ENCODE data around the gene CHRM2.

The CHRM2 gene

DNA sequence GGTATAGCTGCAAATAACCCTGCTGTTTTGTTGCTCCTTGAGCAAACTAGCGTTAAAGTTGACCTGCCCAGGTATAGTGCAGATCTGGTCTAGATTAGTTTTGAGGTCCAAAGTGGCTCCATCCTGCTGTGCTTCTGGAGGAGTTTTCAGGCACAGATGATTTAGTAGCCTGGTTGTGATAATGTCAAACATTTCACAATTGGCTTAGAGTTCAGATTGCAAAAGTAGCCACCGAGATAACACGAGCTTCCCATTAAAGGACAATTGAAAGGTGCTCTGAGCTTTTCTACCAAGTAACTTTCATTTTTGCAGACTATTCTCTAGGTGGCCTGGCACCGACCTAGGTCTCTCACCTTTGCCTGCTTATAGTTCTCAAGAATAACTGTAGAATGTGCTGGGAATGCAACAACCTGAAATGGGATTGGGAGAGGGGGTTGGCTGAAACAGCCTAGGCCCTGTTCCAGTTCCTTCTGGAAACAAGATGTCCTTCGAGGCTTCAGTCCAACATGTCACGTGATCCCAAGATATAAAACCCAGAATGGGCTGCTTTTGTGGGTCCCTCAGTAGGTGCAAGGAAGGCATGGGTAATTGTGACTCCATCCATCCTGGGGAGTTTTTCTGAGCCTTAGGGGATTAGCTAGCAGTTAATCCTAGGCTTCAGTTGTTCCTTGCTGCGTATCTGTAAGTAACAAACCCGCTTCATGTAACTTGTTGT, 201.0 kb downstream of the CHRM2 start:
- TF ChIP-seq, protein P1, sequence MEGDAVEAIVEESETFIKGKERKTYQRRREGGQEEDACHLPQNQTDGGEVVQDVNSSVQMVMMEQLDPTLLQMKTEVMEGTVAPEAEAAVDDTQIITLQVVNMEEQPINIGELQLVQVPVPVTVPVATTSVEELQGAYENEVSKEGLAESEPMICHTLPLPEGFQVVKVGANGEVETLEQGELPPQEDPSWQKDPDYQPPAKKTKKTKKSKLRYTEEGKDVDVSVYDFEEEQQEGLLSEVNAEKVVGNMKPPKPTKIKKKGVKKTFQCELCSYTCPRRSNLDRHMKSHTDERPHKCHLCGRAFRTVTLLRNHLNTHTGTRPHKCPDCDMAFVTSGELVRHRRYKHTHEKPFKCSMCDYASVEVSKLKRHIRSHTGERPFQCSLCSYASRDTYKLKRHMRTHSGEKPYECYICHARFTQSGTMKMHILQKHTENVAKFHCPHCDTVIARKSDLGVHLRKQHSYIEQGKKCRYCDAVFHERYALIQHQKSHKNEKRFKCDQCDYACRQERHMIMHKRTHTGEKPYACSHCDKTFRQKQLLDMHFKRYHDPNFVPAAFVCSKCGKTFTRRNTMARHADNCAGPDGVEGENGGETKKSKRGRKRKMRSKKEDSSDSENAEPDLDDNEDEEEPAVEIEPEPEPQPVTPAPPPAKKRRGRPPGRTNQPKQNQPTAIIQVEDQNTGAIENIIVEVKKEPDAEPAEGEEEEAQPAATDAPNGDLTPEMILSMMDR (IDR thresholded peaks at IDR 0.05; ENCODE audit: insufficient read depth, low read depth, low read length, missing control alignments) = no peak
- DNase-seq (ENCODE audit: low read depth) = no peak
- H3K4me3 ChIP-seq (ENCODE audit: low read length) = no peak overlapping the region

Data from epithelial cell of esophagus (primary cell).